ENCODE results near the gene CHIT1.
A peak's percentile ranks its signal among the peaks of the same experiment; 100 is the strongest.

Gene CHIT1

DNA sequence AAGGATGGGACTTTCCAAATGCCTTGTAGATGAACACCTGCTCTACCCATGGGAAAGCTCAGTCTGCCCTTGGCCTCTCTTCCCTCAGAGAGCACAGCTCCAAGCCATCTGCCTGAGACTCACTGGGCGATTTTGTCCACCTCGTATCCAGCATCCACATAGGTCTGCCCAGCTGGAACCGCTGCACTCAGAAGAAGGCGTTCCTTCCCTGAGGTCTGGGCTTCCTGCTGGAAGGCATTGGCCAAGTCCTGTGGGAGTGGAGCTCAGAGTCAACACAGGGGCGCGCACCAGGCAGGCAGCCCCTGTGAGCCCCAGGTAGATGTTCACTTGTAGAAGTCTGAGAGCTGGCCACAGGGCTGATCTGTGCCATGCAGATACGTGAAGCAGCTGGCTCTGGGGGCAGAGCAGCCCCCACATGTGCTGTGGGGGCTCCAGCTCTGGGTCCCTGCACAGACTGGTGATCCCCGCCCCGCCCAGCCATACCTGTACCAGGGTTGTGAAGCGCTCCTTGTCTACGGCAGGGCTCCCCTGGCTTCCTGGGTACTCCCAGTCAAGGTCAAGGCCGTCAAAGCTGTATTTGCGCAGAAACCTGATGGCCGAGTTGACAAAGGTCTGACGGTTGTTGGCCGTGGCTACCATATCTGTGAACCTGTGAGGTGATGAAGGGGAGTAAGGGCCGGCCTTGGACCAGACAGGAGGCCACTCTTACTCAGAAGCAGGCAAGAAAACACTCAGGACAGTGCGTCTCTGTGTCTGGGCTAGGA lies 6.3 kb downstream of the CHIT1 start:
- TF ChIP-seq, protein P1, sequence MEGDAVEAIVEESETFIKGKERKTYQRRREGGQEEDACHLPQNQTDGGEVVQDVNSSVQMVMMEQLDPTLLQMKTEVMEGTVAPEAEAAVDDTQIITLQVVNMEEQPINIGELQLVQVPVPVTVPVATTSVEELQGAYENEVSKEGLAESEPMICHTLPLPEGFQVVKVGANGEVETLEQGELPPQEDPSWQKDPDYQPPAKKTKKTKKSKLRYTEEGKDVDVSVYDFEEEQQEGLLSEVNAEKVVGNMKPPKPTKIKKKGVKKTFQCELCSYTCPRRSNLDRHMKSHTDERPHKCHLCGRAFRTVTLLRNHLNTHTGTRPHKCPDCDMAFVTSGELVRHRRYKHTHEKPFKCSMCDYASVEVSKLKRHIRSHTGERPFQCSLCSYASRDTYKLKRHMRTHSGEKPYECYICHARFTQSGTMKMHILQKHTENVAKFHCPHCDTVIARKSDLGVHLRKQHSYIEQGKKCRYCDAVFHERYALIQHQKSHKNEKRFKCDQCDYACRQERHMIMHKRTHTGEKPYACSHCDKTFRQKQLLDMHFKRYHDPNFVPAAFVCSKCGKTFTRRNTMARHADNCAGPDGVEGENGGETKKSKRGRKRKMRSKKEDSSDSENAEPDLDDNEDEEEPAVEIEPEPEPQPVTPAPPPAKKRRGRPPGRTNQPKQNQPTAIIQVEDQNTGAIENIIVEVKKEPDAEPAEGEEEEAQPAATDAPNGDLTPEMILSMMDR (IDR thresholded peaks at IDR 0.05; ENCODE audit: borderline replicate concordance, insufficient read depth, low read depth, low read length), result no peak
- H3K4me3 ChIP-seq (ENCODE audit: low read depth, low read length), result no peak overlapping the region

DNA sequence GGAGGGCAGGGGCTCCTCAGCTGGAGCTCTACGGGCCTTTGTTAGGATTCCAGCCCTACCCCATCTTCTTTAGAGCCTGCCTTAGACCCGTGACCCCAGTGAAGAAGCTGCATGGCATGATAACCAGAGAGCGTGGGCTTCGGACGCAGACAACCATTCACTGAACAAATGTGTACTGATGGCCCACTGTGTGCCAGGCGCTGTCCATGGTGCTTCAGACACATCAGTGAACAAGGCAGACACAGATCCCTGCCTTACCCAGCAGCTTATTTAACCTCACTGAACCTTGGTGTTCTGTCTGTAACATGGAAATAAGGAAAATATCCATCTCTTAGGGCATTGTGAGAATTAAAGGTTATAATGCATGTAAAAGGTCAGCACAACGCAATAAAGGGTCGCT lies 9.5 kb downstream of the CHIT1 start:
- TF ChIP-seq, protein P1 (IDR thresholded peaks at IDR 0.05; ENCODE audit: borderline replicate concordance, insufficient read depth, low read depth, low read length), result no peak
- no peak overlapping the region for H3K4me3 ChIP-seq (ENCODE audit: low read depth, low read length)

DNA sequence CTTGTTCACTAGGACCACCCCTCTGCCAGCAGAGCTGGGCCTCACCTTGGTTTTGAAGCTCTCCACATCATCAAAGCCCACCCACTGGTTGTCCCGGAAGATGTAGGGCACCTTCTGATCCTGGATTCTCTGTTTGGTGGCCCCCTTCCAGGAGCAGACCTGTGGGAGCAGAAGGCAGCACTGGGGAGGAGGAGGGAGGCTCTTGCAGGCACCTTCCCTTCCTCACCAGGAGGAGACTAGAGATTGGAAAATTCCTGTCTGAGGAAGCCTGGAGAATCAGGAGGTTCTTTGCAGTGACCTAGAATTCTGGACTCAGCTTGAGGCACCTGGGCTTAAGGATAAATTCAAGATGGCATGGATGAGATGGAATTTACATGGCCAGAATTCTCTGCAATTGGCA lies 10.3 kb downstream of the CHIT1 start:
- no peak overlapping the region for H3K4me3 ChIP-seq (ENCODE audit: low read depth, low read length)

DNA sequence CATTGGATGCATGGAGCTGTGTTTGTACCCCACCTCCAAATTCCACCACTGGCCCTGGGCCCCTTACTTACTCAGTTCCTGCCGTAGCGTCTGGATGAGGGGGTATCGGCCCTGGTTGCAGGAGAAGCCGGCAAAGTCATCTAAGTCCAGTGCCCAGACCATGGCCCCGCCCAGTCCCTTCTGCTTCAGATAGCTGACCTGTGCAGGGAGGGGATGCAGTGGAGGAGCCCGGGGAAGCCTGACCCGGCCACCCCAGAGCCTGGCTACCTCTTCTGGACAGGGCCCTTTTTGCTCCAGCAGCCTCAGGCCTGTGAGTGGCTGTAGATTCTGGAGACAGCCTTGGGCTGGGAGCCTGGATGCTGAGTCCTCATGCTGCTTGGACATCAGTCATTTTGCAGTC lies 11.8 kb downstream of the CHIT1 start:
- TF ChIP-seq, protein P1 (IDR thresholded peaks at IDR 0.05; ENCODE audit: borderline replicate concordance, insufficient read depth, low read depth, low read length), result no peak
- no peak overlapping the region for H3K4me3 ChIP-seq (ENCODE audit: low read depth, low read length)

More for the DNA sequence above, 10.3 kb downstream of the CHIT1 start:
- TF ChIP-seq, protein P1 (IDR thresholded peaks at IDR 0.05; ENCODE audit: borderline replicate concordance, insufficient read depth, low read depth, low read length), result no peak

DNA sequence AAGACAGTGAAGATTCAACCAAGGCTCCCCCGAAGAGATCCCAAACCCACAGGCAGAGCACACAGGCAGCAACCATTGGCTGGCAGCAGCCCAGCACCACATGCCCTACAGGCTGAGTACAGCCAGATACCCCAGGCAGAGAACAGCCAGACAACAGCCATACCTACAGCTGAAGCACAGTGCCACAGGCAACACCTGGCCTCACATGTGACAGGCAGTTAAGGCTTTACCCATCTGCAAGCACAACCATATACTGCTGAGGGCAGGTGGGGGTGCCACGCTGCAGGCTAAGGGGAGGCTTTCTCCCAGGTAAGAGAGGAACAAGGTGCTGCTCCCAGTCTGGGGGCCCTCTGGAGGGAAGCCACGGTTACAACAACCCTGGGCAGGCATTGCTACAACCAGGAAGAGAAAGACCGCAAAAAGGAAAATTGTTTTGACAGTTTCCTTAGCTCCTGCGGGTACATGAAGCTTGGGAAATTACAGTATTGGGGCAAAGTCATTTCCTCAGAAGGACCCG lies 12.3 kb downstream of the CHIT1 start:
- no peak overlapping the region for H3K4me3 ChIP-seq (ENCODE audit: low read depth, low read length)
- TF ChIP-seq, protein P1 (IDR thresholded peaks at IDR 0.05; ENCODE audit: borderline replicate concordance, insufficient read depth, low read depth, low read length), result no peak

DNA sequence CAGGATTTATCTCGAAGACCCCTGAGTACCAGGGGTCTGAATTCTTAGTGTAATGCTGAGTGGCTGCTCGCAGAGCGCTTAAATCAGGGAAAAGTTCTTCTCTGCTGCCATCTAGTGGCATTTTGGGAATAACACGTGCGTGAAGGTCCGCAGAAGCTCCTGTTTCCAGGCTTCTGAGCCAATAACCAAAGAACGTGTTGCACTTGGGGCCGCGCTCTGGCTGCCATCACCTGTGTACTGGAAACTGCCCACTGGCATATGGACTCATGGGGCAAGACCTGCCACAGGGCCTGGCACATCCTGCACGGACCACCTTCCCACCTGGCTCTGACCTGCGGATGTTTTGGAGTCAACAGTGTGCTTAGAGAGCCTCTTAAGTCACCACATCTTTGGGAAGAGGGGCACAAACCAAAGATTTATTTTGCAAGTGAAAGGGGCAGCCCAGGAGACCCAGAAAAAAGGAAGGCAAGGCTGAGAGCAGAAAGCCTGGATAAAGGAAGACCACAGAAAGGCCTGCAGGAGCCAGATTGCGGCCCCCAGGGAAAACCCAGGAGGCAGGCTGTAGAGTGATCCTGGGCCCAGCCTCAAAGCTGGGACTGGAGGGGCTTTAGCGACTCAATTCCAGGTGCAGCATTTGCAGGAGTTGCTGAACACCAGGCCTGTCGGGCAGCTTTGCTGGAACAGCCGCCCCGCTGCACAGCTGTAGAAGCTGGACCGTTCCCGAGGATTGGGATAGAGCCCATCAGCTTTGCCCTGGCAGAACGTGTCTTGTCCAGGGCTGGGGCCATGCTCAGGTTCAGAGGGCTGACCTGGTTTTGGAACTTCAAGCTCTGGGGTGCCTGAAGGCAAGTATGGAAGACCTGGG lies 13.0 kb downstream of the CHIT1 start:
- no peak overlapping the region for H3K4me3 ChIP-seq (ENCODE audit: low read depth, low read length)

More for the DNA sequence above, 13.0 kb downstream of the CHIT1 start:
- TF ChIP-seq, protein P1 (IDR thresholded peaks at IDR 0.05; ENCODE audit: borderline replicate concordance, insufficient read depth, low read depth, low read length), result peak; percentile 68
